Measurements from ENCODE around the gene DPYSL4.

Gene DPYSL4

DNA sequence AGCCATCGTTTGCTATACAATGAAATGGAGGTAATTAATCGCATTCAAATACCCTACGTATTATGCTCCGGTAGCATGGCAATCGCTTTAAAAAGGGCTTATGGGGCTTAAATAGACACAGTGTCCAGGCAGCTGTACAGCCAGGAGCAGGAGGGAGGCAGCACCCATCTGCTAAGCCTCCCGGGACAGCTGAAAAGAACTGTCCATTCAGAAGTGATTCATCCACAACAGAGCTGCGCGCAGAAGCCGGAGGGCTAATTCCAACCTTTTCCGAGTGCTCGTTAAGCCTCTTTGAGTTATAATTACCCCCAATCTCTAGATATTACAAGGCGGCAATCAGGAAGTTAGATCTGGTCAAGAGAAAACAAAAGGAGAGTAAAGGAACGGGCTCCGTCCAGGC, 58.3 kb downstream of the DPYSL4 start:
- Mint-ChIP-seq H3K4me3 (no peak overlapping the region), H3K36me3 (ENCODE audit: insufficient read depth) (no peaks in the 10 kb centered on the region), H3K27me3 (peaks cover 0 to 7% of the 10 kb centered on the region in 2 donors), H3K9me3 (no peaks in the 10 kb centered on the region), H3K4me1 (ENCODE audit: low read depth in 2 of 2) (peaks cover 3 to 10% of the 10 kb centered on the region in 2 donors), H3K27ac (no peak overlapping the region)
- no peak for DNase-seq
- no peak for ATAC-seq (replicated peaks)

DNA sequence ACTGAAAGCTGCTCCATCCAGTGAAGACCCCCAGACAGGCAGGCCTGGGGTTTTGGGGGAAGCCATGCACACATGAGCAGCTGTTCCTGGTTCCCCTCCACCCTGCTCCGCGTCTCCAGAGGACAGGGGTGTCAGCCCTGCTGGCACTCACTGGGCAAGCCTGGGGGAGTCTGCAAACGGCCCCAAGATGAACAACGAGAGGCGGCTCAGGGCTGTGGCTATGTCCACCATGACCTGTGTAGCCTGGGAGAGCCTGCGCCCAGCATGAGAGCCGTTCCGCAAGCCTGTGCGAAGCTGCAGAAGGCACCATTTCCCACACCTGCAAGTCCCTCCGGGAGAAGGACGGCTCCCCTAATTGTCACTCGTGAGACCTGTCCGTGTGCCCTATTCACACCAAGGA, 59.5 kb downstream of the DPYSL4 start:
- no peaks in the 10 kb centered on the region for H3K9me3 Mint-ChIP-seq
- ATAC-seq (replicated peaks) (no peak), DNase-seq (no peak)
- H3K27ac Mint-ChIP-seq: peak overlapping the region in 1 of 2 donors; percentile 10
- H3K27me3 Mint-ChIP-seq: peaks cover 0 to 7% of the 10 kb centered on the region in 2 donors
- peaks cover 3 to 10% of the 10 kb centered on the region in 2 donors for H3K4me1 Mint-ChIP-seq (ENCODE audit: low read depth in 2 of 2)
- no peak overlapping the region for H3K4me3 Mint-ChIP-seq
- no peaks in the 10 kb centered on the region for H3K36me3 Mint-ChIP-seq (ENCODE audit: insufficient read depth)

DNA sequence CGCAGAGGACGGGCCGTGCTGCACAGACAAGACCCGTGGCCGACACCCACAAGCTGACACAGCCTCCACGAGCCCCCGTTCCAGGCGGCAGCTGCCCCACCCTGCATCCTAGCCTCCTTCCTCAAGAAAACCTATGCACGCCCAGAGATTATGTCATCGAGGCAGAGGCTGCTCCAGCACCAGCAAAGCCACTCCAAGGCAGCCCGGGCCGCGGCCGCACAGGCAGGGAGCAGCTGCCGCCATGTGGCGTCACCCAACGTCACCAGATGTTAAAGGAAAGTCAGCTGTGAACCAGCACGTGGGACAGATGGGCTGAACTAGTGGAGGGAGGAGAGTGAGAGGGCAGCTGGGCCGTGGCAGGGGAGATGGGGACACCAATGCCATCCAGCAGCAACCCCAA, 61.2 kb downstream of the DPYSL4 start:
- Mint-ChIP-seq H3K36me3 (ENCODE audit: insufficient read depth) (peaks cover 4% of the 10 kb centered on the region), H3K9me3 (no peaks in the 10 kb centered on the region), H3K4me1 (ENCODE audit: low read depth in 2 of 2) (peaks cover 3 to 10% of the 10 kb centered on the region in 2 donors), H3K4me3 (peak overlapping the region; percentile 21 to 22), H3K27ac (no peak overlapping the region), H3K27me3 (peaks cover 0 to 7% of the 10 kb centered on the region in 2 donors)
- no peak for DNase-seq
- ATAC-seq (replicated peaks): no peak

DNA sequence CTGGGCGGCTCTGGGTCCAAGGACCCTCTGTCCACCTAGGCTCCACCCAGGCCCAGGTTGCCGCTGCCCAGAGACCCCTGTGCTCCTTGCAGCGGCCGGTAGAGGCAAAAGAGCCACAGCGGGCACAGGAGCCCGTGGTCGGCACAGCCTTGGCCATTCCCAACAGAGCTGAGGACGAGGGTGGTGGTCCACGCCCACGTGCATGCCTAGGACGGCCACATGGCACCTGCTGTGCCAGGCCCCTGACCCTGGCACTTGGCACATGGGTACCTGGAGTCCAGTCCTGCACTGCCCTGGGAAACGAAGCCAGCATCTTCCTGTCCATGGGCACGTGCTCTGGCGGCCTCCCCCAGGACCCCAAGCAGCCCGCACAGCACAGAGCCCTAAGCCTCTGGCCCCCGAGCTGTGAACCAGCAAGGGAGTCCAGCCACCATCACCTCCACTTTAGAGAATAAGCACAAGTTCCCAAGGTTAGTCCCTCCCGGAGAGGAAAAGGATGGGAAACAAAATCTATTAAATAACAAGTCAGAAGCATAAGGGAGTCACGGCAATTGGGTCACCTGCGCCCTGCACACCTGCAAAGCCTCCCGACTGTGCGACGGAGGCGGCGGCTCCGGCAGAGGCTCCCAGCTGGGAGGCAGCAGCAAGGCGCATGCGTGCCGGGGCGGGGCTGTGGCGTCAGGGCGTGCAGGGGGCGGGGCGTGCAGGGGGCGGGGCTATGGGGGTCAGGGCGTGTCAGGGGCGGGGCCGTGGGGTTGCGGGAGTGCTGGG, 61.9 kb downstream of the DPYSL4 start:
- Mint-ChIP-seq H3K36me3 (ENCODE audit: insufficient read depth) (peaks cover 4% of the 10 kb centered on the region), H3K4me3 (peak overlapping the region; percentile 58 to 69), H3K9me3 (no peaks in the 10 kb centered on the region), H3K27ac (no peak overlapping the region), H3K4me1 (ENCODE audit: low read depth in 2 of 2) (peaks cover 3 to 10% of the 10 kb centered on the region in 2 donors), H3K27me3 (peaks cover 0 to 7% of the 10 kb centered on the region in 2 donors)
- peak; percentile 63 for ATAC-seq (replicated peaks)
- peak; percentile 35 to 42 (median 38) for DNase-seq

DNA sequence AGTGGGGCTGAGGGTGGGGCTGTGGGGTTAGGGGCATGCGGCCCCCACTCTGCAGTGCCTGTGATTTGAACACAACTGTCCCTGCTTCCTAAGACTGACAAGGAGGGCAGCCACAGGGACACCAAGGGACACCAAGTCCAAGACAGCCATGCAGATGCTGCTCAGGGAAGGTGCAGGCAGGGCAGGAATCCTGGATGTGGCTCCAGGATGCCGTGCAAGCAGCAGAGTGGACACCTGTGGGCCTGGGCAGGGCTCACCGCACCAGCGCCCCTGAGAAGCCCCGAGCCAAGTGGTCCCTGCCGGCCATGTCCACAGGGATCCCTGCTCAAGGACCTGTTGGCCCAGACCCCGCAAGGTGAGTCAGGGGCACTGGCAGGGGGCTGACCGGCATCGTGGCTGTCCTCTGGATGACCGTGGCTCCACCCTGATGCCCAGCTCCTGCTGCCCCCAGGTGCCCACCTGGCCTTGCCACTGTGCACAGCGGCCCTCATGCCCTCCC, 62.5 kb downstream of the DPYSL4 start:
- peaks cover 4% of the 10 kb centered on the region for H3K36me3 Mint-ChIP-seq (ENCODE audit: insufficient read depth)
- DNase-seq: no peak
- no peak for ATAC-seq (replicated peaks)
- peaks cover 3 to 10% of the 10 kb centered on the region in 2 donors for H3K4me1 Mint-ChIP-seq (ENCODE audit: low read depth in 2 of 2)
- H3K4me3 Mint-ChIP-seq: no peak overlapping the region
- H3K9me3 Mint-ChIP-seq: no peaks in the 10 kb centered on the region
- no peak overlapping the region for H3K27ac Mint-ChIP-seq
- peaks cover 0 to 7% of the 10 kb centered on the region in 2 donors for H3K27me3 Mint-ChIP-seq

- Mint-ChIP-seq H3K27me3 (peaks cover 0 to 7% of the 10 kb centered on the region in 2 donors), H3K9me3 (no peaks in the 10 kb centered on the region), H3K27ac (no peak overlapping the region), H3K4me3 (no peak overlapping the region), H3K4me1 (ENCODE audit: low read depth in 2 of 2) (peaks cover 5 to 10% of the 10 kb centered on the region in 2 donors), H3K36me3 (ENCODE audit: insufficient read depth) (peaks cover 4% of the 10 kb centered on the region)
- DNase-seq (no peak), ATAC-seq (replicated peaks) (no peak)
These were observed 63.2 kb downstream of the DPYSL4 start for GRCh38 chr10:132249824-132250375.

DNA sequence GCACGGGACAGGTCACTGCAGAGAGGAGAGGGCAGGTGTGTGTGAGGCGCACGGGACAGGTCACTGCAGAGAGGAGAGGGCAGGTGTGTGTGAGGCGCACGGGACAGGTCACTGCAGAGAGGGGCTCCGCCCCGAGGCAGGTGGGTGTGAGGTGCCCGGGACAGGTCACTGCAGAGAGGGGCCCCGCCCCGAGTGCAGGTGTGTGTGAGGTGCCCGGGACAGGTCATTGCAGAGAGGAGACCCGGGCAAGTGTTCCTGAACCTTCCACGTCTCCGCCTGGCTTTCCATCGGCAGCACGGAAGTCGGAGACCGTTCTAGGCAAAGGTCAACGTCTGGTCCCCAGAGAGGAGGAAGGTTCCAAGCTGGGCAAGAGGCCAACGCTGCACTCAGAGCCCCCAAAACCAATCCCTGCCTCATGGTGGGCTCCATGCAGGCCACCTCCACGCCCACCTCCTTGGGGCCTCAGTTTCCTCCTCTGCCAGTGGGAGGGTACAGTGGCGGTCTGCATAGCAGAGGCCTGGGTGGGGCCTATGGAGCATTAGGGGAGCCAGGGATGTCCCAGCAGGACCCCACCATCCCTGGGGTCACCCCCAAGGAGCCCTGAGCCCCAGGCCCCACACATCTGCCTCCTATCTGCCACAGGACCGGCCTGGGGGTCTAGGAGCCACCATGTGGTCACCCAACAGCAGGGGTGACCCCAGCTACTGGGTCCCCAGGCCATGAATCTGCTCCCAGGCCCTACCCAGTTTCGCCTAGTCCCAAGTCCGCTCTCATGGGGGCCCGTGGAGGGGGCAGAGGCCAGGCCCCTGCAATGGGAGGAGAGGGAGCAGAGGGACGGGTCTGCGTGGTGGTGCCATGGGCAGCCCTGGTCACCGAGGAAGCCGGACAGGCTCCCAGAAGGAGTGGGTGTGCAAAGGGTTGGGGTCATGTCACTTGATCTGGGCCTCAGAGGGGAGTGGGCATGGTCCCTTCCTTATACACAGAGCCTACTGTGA, 64.0 kb downstream of the DPYSL4 start:
- Mint-ChIP-seq H3K27ac (no peak overlapping the region), H3K4me1 (ENCODE audit: low read depth in 2 of 2) (peaks cover 8 to 10% of the 10 kb centered on the region in 2 donors), H3K9me3 (no peaks in the 10 kb centered on the region), H3K27me3 (peaks cover 0 to 7% of the 10 kb centered on the region in 2 donors), H3K36me3 (ENCODE audit: insufficient read depth) (peaks cover 4% of the 10 kb centered on the region), H3K4me3 (no peak overlapping the region)
- DNase-seq: no peak
- no peak for ATAC-seq (replicated peaks)

GRCh38 chr10:132251928-132252327, 65.2 kb downstream of the DPYSL4 start:
- Mint-ChIP-seq H3K4me1 (ENCODE audit: low read depth in 2 of 2) (peaks cover 12 to 14% of the 10 kb centered on the region in 2 donors), H3K36me3 (ENCODE audit: insufficient read depth) (peaks cover 4% of the 10 kb centered on the region), H3K27me3 (peaks cover 0 to 7% of the 10 kb centered on the region in 2 donors), H3K9me3 (no peaks in the 10 kb centered on the region), H3K4me3 (no peak overlapping the region), H3K27ac (no peak overlapping the region)
- ATAC-seq (replicated peaks) (no peak), DNase-seq (no peak)

GRCh38 chr10:132252412-132252811, 65.7 kb downstream of the DPYSL4 start:
- H3K9me3 Mint-ChIP-seq: no peaks in the 10 kb centered on the region
- H3K36me3 Mint-ChIP-seq (ENCODE audit: insufficient read depth): peaks cover 4% of the 10 kb centered on the region
- peaks cover 11 to 14% of the 10 kb centered on the region in 2 donors for H3K4me1 Mint-ChIP-seq (ENCODE audit: low read depth in 2 of 2)
- peaks cover 0 to 2% of the 10 kb centered on the region in 2 donors for H3K27me3 Mint-ChIP-seq
- no peak overlapping the region for H3K4me3 Mint-ChIP-seq
- no peak for ATAC-seq (replicated peaks)
- DNase-seq: no peak
- H3K27ac Mint-ChIP-seq: no peak overlapping the region

DNA sequence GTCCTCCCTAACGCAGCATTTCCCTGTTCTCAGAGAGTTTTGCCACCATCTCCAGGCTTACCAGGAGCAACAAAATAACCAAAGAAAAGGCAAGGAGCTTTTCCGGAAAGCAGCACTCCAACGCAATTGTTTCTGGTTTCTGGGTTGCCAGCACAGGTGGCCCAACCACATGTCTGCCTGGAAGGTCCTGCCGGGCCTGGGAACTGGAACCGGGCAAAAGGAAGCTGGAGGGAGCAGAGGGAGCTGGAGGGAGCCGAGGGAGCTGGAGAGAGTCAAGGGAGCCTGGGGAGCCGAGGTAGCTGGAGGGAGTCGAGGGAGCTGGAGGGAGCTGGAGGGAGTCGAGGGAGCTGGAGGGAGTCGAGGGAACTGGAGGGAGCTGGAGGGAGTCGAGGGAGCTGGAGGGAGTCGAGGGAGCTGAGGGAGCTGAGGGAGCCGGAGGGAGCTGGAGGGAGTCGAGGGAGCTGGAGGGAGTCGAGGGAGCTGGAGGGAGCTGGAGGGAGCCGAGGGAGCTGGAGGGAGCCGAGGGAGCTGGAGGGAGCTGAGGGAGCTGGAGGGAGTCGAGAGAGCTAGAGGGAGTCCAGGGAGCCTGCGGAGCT, 66.4 kb downstream of the DPYSL4 start:
- no peaks in the 10 kb centered on the region for H3K27me3 Mint-ChIP-seq
- no peak for DNase-seq
- H3K27ac Mint-ChIP-seq: peak overlapping the region; percentile 15 to 44
- peaks cover 4% of the 10 kb centered on the region for H3K36me3 Mint-ChIP-seq (ENCODE audit: insufficient read depth)
- peaks cover 7 to 14% of the 10 kb centered on the region in 2 donors for H3K4me1 Mint-ChIP-seq (ENCODE audit: low read depth in 2 of 2)
- H3K4me3 Mint-ChIP-seq: no peak overlapping the region
- no peak for ATAC-seq (replicated peaks)
- no peaks in the 10 kb centered on the region for H3K9me3 Mint-ChIP-seq

DNA sequence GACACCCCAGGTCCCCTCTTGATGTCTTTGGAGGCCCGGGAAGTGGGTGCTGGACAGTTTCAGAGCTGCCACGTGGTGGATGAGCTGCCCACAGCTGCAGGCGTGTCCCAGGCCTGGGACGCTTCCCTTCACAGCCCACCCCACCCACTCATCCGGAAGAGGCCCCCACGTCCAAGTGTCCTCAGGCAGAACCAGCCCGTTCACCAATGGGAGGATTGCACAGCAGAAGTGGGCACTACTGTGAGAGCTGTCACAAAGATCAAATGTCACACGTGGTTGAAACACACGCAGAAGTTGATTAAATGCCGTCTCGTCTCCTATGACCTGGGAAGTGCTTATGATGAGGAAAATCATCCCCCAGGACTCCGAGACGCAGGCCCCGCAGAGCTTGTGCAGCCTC, 68.1 kb downstream of the DPYSL4 start:
- ATAC-seq (replicated peaks) (no peak), DNase-seq (no peak)
- H3K27ac Mint-ChIP-seq: peak overlapping the region in 1 of 2 donors; percentile 79
- H3K9me3 Mint-ChIP-seq: no peaks in the 10 kb centered on the region
- peak overlapping the region in 1 of 2 donors; percentile 72 for H3K4me3 Mint-ChIP-seq
- H3K4me1 Mint-ChIP-seq (ENCODE audit: low read depth in 2 of 2): peaks cover 5 to 14% of the 10 kb centered on the region in 2 donors
- H3K27me3 Mint-ChIP-seq: no peaks in the 10 kb centered on the region
- peaks cover 4% of the 10 kb centered on the region for H3K36me3 Mint-ChIP-seq (ENCODE audit: insufficient read depth)
